Mucosa of stomach (tissue), 1 donor: ENCODE results near the gene JAK1.

ENCODE experiments used
- H3K27me3 ChIP-seq: one replicate; pipeline ENCODE4 v1.7.0; 2013; ENCODE audit warnings: mild to moderate bottlenecking, low read length; ENCODE audit not compliant: control insufficient read depth, insufficient read depth
- H3K36me3 ChIP-seq: one replicate; pipeline ENCODE4 v1.7.0; 2013; ENCODE audit warnings: low read length; ENCODE audit not compliant: control insufficient read depth, insufficient read depth
- H3K4me1 ChIP-seq: one replicate; pipeline ENCODE4 v1.7.0; 2013; ENCODE audit warnings: mild to moderate bottlenecking, low read length; ENCODE audit not compliant: control insufficient read depth, insufficient read depth
- H3K4me3 ChIP-seq: one replicate; pipeline ENCODE4 v1.7.0; 2013; ENCODE audit warnings: low read length
- H3K9ac ChIP-seq: one replicate; pipeline ENCODE4 v1.7.0; 2013; ENCODE audit warnings: mild to moderate bottlenecking, low read length, moderate library complexity
- H3K9me3 ChIP-seq: one replicate; pipeline ENCODE4 v1.7.0; 2013; ENCODE audit warnings: mild to moderate bottlenecking, low read length, moderate library complexity; ENCODE audit not compliant: control insufficient read depth
- donor health status: Pancreatic carcinoma.

Gene JAK1

GRCh38 chr1:64864018-64864940 lies 102.1 kb downstream of the JAK1 start:
- H3K9me3 ChIP-seq: no peaks in the 10 kb centered on the region
- H3K9ac ChIP-seq: no peak overlapping the region
- H3K4me3 ChIP-seq: no peak overlapping the region
- no peaks in the 10 kb centered on the region for H3K27me3 ChIP-seq
- peaks cover 4% of the 10 kb centered on the region for H3K4me1 ChIP-seq
- H3K36me3 ChIP-seq: peaks cover 6% of the 10 kb centered on the region

GRCh38 chr1:64861611-64862010 lies 104.7 kb downstream of the JAK1 start:
- Histone ChIP-seq H3K36me3 (peaks cover 30% of the 10 kb centered on the region), H3K4me3 (no peak overlapping the region), H3K9ac (no peak overlapping the region), H3K9me3 (no peaks in the 10 kb centered on the region), H3K4me1 (peaks cover 4% of the 10 kb centered on the region), H3K27me3 (no peaks in the 10 kb centered on the region)

GRCh38 chr1:64857347-64857746 lies 109.0 kb downstream of the JAK1 start:
- Histone ChIP-seq H3K4me1 (no peaks in the 10 kb centered on the region), H3K9me3 (no peaks in the 10 kb centered on the region), H3K36me3 (peaks cover 30% of the 10 kb centered on the region), H3K9ac (no peak overlapping the region), H3K4me3 (no peak overlapping the region), H3K27me3 (no peaks in the 10 kb centered on the region)

- no peak overlapping the region for H3K9ac ChIP-seq
- peaks cover 30% of the 10 kb centered on the region for H3K36me3 ChIP-seq
- H3K27me3 ChIP-seq: no peaks in the 10 kb centered on the region
- no peaks in the 10 kb centered on the region for H3K9me3 ChIP-seq
- no peaks in the 10 kb centered on the region for H3K4me1 ChIP-seq
- H3K4me3 ChIP-seq: no peak overlapping the region
Measured at GRCh38 chr1:64856553-64856952, 109.8 kb downstream of the JAK1 start.

GRCh38 chr1:64855557-64855956 lies 110.8 kb downstream of the JAK1 start:
- no peaks in the 10 kb centered on the region for H3K27me3 ChIP-seq
- H3K4me1 ChIP-seq: no peaks in the 10 kb centered on the region
- H3K4me3 ChIP-seq: no peak overlapping the region
- no peak overlapping the region for H3K9ac ChIP-seq
- peaks cover 30% of the 10 kb centered on the region for H3K36me3 ChIP-seq
- H3K9me3 ChIP-seq: no peaks in the 10 kb centered on the region

- no peaks in the 10 kb centered on the region for H3K27me3 ChIP-seq
- no peaks in the 10 kb centered on the region for H3K4me1 ChIP-seq
- H3K9ac ChIP-seq: no peak overlapping the region
- no peaks in the 10 kb centered on the region for H3K9me3 ChIP-seq
- no peak overlapping the region for H3K4me3 ChIP-seq
- H3K36me3 ChIP-seq: peaks cover 26% of the 10 kb centered on the region
Measured at GRCh38 chr1:64854674-64855073, 111.7 kb downstream of the JAK1 start.

GRCh38 chr1:64851664-64852063 lies 114.7 kb downstream of the JAK1 start:
- H3K27me3 ChIP-seq: no peaks in the 10 kb centered on the region
- H3K4me1 ChIP-seq: no peaks in the 10 kb centered on the region
- no peaks in the 10 kb centered on the region for H3K36me3 ChIP-seq
- H3K9ac ChIP-seq: no peak overlapping the region
- H3K9me3 ChIP-seq: no peaks in the 10 kb centered on the region
- H3K4me3 ChIP-seq: no peak overlapping the region

GRCh38 chr1:64850846-64851245 lies 115.5 kb downstream of the JAK1 start:
- H3K4me1 ChIP-seq: no peaks in the 10 kb centered on the region

GRCh38 chr1:64849942-64850341 lies 116.4 kb downstream of the JAK1 start:
- Histone ChIP-seq H3K36me3 (peaks cover 2% of the 10 kb centered on the region), H3K27me3 (no peaks in the 10 kb centered on the region), H3K4me1 (no peaks in the 10 kb centered on the region)

More at GRCh38 chr1:64850846-64851245, 115.5 kb downstream of the JAK1 start:
- Histone ChIP-seq H3K36me3 (no peaks in the 10 kb centered on the region), H3K4me3 (no peak overlapping the region), H3K9me3 (no peaks in the 10 kb centered on the region), H3K27me3 (no peaks in the 10 kb centered on the region), H3K9ac (no peak overlapping the region)

GRCh38 chr1:64848803-64849202 lies 117.5 kb downstream of the JAK1 start:
- H3K4me3 ChIP-seq: no peak overlapping the region
- no peaks in the 10 kb centered on the region for H3K4me1 ChIP-seq
- H3K9me3 ChIP-seq: no peaks in the 10 kb centered on the region
- H3K36me3 ChIP-seq: peaks cover 11% of the 10 kb centered on the region
- H3K27me3 ChIP-seq: no peaks in the 10 kb centered on the region
- no peak overlapping the region for H3K9ac ChIP-seq

More at GRCh38 chr1:64849942-64850341, 116.4 kb downstream of the JAK1 start:
- Histone ChIP-seq H3K9me3 (no peaks in the 10 kb centered on the region), H3K4me3 (no peak overlapping the region), H3K9ac (no peak overlapping the region)

- no peaks in the 10 kb centered on the region for H3K9me3 ChIP-seq
- no peak overlapping the region for H3K9ac ChIP-seq
- no peaks in the 10 kb centered on the region for H3K4me1 ChIP-seq
- no peak overlapping the region for H3K4me3 ChIP-seq
- H3K36me3 ChIP-seq: peaks cover 12% of the 10 kb centered on the region
- H3K27me3 ChIP-seq: no peaks in the 10 kb centered on the region
Measured at GRCh38 chr1:64848136-64848535, 118.2 kb downstream of the JAK1 start.

- H3K36me3 ChIP-seq: peaks cover 12% of the 10 kb centered on the region
- H3K4me1 ChIP-seq: no peaks in the 10 kb centered on the region
- no peak overlapping the region for H3K9ac ChIP-seq
- no peaks in the 10 kb centered on the region for H3K27me3 ChIP-seq
- H3K9me3 ChIP-seq: no peaks in the 10 kb centered on the region
- no peak overlapping the region for H3K4me3 ChIP-seq
Measured at GRCh38 chr1:64847666-64848065, 118.7 kb downstream of the JAK1 start.
